ENCODE measurements around the gene GRIK3.
A peak's percentile ranks its signal among the peaks of the same experiment; 100 is the strongest.
"Not testable (repeated sequence)": the region's sequence is repeated elsewhere in the genome, so short reads cannot be mapped to it uniquely, and the experiment has no call there.

The GRIK3 gene

GRCh38 chr1:36941316-36941978, 92.9 kb downstream of the GRIK3 start:
- DNase-seq (ENCODE audit: low spot score): no peak

- no peak for DNase-seq (ENCODE audit: low spot score)
Observed at GRCh38 chr1:36938819-36939218, 95.5 kb downstream of the GRIK3 start.

GRCh38 chr1:36937371-36937770, 96.9 kb downstream of the GRIK3 start:
- DNase-seq (ENCODE audit: low spot score): no peak

GRCh38 chr1:36934061-36934460, 100.3 kb downstream of the GRIK3 start:
- DNase-seq (ENCODE audit: low spot score): no peak

- DNase-seq (ENCODE audit: low spot score): no peak
Observed at GRCh38 chr1:36927826-36928225, 106.5 kb downstream of the GRIK3 start.

DNA sequence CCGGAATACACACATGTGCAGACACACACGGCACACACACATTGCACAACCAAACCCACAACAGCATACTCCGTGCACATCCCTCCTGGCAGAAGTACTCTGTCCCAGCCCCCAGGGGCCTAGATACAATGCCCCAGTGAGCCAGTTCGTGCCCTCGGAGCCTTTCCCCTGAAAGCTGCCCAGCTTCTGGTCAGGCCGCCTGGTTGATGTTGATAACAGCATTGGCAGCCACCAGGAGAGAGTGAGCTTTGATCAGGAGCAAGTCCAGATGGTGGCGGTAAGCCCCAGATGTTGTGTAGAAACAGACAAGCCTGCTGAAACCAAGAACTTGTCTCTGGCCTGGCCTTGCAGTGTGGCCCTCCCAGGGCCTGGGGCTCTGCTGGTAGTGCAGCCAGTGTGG, 109.1 kb downstream of the GRIK3 start:
- no peak for DNase-seq (ENCODE audit: low spot score)

DNA sequence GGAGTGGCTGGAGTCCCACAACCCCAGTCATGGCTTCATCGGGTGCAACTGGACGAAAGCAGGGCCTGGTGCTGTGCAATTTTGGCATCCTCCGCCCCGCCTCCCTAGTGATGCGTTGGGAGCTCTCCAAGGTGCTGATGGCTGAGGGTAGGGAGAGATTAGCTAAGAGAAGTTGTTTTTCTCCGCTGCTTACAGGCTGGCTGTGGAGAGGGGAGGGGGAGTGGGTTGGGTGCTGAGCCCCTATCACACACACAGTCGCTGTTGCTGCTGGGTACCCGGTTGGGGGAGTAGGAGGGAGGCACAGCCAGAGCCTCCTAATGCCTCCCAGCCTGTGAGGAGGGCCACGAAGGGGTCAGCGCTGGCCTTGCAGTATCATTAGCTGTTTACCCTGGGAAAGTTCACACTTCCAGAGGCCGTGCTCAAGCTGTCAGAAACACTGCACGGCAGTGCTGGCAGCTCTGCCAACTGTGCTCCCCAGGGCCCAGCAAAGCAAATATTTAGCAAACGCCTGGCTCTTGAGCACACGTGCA, 110.0 kb downstream of the GRIK3 start:
- peak; percentile 44 for DNase-seq (ENCODE audit: low spot score)

DNA sequence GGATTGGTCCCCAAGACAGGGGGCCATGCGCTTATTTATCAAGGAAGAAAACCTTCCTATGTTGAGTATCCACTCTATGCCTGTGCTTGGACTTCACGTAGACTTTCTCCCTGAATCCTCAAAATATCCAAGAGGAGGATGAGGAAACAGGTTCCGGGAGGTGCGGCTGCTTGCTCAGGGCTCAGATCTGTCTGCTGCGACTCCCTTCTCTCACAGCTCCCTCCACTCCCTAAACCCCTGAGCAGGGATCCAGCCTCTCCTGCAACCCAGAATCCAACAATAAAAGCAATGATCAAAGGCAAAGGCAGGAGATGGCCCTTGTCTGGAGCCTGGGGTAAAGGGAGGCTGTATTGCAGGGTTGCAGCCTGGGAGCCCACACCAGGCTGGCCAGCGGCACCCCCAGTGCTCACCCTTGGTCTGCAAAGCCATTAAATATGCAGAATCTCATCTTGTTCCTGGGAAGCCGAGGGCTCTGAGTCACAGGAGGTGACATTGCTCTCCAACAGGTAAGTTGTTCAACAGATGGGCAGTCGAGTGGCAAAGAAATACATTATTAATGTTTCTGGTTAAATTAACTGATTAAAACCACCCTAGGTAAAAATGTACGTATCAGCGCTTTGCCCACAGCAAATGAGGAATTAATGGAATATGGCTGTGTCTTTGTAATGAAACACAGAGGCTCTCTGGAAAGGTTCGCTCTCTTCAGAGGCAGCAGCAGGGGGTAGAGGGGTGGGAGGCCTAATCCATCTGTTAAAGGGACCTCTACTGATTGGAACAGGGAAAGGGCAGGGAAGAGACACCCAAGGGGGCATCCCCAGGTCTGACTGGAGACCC, 111.5 kb downstream of the GRIK3 start:
- no peak for DNase-seq (ENCODE audit: low spot score)

- DNase-seq (ENCODE audit: low spot score): no peak
Observed at GRCh38 chr1:36922071-36922470, 112.2 kb downstream of the GRIK3 start.

DNA sequence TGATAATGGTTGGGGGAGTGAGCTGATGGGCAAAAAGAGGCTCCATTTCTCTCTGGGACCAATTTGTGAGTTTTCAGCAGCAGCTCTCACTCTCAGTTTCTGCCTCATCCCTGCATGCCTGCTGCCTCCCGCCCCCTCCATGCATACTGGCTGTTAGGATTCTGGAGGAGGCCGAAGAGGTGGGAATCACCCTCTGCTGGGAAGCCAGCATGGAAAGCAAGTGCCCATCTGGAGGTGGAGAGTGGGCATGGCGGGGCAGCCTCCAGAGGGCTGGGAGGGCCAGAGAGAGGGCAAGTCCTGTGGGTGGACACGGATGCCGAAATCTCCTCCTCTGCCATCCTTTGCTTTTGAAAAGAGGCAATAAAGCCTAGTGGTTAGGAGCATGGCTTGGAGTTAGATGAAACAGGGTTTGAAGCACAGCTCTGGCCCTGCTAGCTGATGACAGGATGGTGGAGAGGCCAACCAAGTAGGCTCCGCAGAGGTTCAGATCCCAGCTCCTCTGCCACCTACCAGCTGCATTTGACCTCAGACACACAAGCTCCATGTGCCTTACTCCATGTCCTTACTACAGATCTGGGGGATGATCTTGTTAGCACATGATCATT, 113.4 kb downstream of the GRIK3 start:
- no peak for DNase-seq (ENCODE audit: low spot score)

GRCh38 chr1:36920371-36920770, 113.9 kb downstream of the GRIK3 start:
- no peak for DNase-seq (ENCODE audit: low spot score)

DNA sequence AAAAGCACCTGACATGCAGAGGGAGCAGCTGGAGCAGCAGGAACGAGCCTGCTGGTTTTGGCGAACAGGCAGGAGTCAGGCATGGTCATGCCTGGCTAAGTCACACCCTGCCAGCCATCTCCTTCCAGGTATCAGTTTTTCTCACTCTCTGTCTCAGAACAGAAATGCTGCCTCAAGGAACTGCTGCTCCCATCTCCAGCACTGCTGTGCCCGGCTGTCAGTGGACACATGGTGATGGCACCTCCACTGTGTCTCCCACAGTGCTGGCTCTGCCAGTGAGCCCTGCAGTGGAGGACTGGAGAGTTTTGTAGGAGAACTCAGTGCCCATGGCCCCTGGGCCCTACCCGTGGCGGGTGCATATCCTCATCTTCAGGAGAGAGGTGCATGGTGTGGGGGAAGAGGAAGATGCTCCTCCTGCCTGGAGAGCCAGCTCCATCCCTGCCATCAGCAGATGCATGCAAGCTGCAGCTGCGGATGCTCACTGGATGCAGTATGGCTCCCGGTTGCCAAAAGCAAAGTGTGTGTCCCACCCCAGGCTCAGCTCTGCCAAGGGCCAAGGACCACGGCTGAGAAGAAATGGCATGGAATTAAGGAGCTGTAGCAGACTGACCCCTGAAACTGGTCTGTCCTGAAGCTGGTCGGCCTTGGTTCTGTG, 114.7 kb downstream of the GRIK3 start:
- no peak for DNase-seq (ENCODE audit: low spot score)

- no peak for DNase-seq (ENCODE audit: low spot score)
Observed at GRCh38 chr1:36918604-36919003, 115.7 kb downstream of the GRIK3 start.

GRCh38 chr1:36916542-36916941, 117.8 kb downstream of the GRIK3 start:
- DNase-seq (ENCODE audit: low spot score): not testable (repeated sequence)

- no peak for DNase-seq (ENCODE audit: low spot score)
Observed at GRCh38 chr1:36913484-36914060, 120.7 kb downstream of the GRIK3 start.

DNA sequence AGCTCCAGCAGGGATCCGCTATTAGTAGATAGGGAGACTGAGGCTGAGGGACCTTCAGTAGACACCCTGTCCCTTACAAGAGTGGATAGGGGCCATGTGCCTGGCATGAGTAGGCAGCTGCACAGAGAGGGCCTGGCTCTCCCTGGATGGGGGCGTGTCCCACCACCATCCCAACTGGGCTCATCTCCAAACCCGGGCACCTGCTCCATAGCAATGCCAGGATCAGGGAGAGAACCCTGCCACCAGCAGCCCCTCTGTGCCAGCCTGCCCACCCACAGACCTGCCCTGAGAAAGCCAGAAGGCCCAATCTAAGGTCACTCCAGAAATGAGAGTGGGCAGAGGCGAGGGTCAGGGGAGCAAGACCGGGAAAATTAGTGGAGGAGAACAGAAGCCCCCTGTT, 121.3 kb downstream of the GRIK3 start:
- DNase-seq (ENCODE audit: low spot score): no peak

DNA sequence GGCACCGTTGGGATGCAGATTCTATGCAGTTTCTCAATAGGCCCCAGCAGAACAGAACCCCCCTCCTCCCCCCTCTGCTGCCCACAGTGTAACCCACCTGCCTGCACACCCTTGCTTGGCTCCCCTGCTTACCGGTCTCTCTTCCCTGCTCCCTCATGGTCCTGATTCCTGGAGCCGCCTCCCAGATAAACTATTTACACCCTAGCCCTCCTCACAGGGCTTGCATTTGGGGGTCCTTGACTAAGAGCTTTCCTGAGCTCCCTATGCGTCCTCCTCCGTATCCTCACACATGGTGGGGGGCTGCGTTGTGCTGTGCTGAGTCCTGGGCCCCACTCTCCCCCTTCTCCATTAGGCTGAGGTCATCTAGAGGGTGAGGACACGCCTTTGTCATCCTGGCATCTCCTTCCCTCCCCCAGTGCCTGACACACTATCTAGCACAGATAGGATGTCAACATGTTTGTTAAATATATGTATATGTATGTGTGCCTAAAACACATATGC, 121.9 kb downstream of the GRIK3 start:
- no peak for DNase-seq (ENCODE audit: low spot score)

- no peak for DNase-seq (ENCODE audit: low spot score)
Observed at GRCh38 chr1:36911561-36912364, 122.6 kb downstream of the GRIK3 start.

DNA sequence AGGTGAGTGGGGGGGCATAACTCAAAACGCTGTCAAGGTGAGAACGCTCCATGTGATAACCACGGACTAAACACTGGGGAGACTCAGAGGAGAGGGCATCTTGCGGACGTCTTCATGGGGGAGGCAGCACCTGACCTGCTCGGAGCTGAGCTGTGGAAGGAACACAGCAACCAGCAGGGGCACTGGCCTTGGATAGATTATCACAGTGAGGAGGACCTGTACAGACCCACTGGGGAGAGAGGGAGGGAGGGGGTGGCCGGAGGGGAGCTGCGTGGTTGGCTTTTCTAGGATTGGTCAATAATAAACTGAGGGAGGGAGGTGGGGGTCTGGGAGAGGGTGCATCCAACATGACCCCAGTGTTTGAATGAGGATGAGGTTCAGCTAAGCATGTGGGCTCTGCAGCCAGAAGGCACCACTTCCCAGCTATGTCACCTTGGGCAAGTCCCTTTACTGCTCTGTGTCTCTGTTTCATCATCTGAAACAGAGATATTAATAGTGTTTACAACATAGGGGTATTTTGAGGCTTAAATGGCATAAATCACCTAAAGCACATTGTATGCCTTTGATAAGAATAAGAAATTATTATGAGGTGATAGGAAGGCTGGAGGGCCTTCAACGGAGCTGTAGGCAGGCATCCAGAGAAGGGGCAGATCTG, 123.3 kb downstream of the GRIK3 start:
- DNase-seq (ENCODE audit: low spot score): no peak

DNA sequence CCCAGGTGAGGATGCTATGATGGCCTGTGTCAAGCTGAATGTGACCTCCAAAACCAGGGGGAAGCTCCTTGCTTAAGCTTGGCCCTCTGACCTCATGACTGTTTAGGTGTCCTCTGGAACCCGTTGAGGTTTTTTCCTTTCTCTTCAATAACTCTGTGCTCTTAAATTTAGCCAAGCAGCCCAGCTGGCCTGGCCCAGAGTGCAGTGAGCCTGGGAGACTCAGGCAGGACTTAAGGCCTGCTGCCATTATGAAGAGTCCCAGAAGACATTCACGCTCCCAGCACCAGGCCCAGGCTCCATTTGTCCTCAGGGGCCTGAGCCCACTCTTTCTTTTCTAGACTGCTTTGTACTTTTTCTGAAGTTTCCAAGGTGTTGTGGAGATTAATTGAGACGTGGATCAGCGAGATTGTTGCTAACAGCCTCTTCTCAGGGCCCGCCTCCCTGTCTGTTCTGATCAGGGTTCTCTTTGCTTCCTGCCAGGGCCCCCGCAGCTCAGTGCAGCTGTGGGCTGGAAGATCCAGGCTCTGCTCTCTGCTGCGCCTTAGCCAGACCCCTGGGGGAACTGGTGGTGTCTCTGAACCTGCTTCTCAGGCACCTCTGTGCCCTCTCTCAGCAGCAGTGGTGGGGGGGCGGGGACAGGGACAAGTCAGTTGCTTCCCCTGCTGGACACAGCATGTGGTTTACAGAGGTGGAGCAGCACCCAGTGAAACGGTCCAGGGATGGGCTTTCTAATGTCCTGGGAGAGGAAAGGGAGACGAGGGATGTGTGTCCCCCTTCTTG, 124.2 kb downstream of the GRIK3 start:
- no peak for DNase-seq (ENCODE audit: low spot score)
